Measurements from ENCODE around the gene ZBTB20.
A peak's percentile ranks its signal among the peaks of the same experiment; 100 is the strongest.
"Not testable (repeated sequence)": the region's sequence is repeated elsewhere in the genome, so short reads cannot be mapped to it uniquely, and the experiment has no call there.

The ZBTB20 gene

DNA sequence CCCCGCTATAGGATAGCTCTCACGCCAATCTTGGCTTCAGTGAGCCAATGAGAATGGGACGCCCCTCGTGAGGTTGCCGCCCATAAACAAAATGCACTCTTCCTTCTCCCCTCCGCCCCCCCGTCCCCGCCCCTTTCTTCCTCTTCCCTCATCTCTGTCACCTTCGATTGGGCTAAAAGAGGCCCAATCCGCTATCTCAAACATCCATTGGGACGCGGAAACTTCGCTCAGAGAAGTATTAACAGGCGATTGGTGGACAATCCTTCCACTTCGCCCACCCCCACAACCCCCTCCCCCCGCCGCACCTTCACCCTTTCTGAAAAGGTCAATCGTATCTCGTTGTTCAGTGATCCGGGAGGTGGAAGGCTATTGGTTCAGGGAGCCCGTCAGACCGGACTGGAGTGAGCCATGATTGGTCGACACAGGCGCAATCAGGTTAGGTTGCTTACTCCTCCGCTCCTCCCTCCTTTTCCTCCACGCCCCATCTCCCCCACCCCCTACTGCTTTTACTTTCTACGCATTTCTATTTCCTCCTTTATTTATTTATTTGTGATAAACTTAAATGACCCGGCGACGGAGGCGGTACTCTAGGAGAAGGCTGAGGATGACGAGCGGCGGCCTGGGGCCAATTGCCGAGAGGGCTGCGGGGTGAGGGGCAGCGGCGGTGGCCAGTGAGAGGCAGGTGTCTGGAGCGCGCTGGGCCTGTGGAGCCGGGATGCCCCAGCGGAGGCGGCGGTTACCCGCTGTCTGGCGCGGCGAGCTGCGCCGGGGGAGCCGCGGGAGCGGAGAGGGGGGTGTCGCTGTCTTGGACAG is 447 bp upstream of the ZBTB20 start:
- DNase-seq, result peak; percentile 94

DNA sequence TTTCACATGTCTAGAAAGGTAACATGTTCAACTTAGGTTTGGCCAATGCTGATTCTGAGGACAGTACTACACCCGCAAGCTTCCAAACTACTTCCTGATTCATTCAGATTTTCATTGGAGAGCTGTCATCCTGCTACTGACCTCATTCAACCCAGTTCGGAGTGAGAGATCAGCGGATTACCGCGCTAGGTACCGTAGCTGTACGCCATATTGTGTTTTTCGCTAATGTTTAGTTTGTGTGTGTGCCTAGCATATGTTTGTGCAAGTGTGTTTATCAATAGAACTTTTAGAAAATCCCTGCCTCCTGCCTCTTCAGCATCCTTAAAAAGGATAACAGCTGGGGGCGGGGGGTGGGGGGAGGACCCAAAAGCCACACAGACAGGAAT is 1.1 kb downstream of the ZBTB20 start:
- peak; percentile 37 for DNase-seq

GRCh38 chr3:115141033-115141757 is 5.9 kb downstream of the ZBTB20 start:
- DNase-seq, result no peak

- no peak for DNase-seq
These were observed 8.0 kb downstream of the ZBTB20 start for GRCh38 chr3:115139072-115139471.

- no peak for DNase-seq
These were observed 12.3 kb downstream of the ZBTB20 start for GRCh38 chr3:115134648-115135347.

DNA sequence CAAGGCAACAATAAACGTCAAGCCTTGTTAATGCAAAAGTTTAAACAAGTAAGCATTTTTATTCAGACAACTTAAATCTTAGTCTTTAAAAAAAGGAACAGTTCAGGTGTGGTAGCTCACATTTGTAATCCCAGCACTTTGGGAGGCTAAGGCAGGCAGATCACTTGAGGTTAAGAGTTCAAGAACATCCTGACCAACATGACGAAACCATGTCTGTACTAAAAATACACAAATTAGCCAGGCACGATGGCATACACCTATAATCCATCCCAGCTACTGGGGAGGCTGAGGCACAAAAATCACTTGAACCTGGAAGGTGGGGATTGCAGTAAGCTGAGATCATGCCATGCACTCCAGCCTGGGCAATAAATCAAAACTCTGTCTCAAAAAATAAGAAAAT is 19.9 kb downstream of the ZBTB20 start:
- no peak for DNase-seq

GRCh38 chr3:115120597-115120996 is 26.5 kb downstream of the ZBTB20 start:
- no peak for DNase-seq

DNA sequence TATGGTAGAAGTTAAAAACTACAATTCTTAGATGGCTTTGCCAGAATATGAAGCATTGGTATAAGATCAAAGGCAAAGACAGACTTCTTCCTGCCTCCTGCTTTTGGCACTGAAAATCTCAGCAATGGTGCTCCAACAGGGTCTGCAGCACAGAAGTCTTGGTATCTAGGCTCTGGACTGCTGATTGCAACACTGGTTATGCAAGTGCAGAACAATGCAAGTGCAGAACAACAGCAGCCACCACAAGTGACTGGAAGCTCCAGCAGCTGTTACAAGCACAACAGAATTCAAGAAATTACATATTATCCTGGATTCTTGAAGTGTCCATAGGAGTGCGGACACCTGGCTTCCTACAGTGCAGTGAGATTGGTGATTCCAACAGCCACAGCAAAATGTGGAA is 33.7 kb downstream of the ZBTB20 start:
- DNase-seq, result no peak

- DNase-seq, result no peak
These were observed 35.5 kb downstream of the ZBTB20 start for GRCh38 chr3:115111632-115112031.

GRCh38 chr3:115110830-115111229 is 36.3 kb downstream of the ZBTB20 start:
- DNase-seq, result no peak

- not testable (repeated sequence) for DNase-seq
These were observed 37.0 kb downstream of the ZBTB20 start for GRCh38 chr3:115110066-115110465.

DNA sequence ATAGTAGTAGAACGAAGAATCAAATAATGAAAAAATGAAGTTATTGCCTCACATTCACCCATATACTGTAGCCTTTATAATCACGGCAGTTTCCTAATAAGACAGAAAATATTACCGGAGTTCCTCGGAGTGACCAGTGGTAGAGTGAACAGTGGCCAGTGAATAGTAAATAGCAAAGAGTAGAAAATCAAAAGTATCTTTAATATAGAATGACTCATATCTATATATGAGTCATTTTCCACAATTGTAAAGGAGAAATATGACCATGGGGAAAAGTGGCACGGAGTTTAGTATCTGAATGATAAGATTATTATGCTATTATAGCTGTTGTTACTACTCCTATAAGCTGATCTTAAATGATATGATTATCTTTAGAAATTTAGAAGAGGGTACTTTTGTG is 38.5 kb downstream of the ZBTB20 start:
- no peak for DNase-seq

GRCh38 chr3:115102046-115102445 is 45.0 kb downstream of the ZBTB20 start:
- no peak for DNase-seq

- DNase-seq, result no peak
These were observed 46.3 kb downstream of the ZBTB20 start for GRCh38 chr3:115100806-115101205.

DNA sequence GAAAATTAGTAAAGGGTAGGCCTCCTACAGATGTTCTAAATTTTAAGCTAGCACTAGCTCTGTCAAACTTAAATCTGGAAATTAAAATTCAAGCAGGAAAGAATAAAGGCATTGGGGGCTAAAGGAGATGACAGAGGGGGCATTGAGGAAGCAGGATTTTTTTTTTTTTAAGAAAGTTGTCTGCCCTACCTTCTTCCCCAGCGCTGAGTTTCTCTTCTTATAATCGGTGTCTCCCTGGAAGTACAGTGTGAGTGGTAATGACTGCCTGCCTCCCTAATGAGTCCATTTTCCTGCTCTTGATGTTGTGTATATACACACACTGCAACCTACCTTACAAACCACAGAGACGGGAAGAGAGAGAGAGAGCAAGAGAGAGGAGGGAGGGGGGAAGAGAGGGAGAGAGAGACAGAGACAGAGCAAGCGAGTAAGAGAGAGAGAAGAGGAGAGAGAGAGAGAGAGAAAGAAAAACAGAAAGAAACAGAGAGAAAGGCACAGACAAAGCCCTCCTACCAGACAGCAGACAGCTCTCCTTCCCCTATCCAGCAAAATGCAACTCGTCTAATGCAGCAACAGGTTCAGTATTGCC is 47.0 kb downstream of the ZBTB20 start:
- DNase-seq, result no peak

GRCh38 chr3:115099134-115099985 is 47.7 kb downstream of the ZBTB20 start:
- DNase-seq, result no peak

DNA sequence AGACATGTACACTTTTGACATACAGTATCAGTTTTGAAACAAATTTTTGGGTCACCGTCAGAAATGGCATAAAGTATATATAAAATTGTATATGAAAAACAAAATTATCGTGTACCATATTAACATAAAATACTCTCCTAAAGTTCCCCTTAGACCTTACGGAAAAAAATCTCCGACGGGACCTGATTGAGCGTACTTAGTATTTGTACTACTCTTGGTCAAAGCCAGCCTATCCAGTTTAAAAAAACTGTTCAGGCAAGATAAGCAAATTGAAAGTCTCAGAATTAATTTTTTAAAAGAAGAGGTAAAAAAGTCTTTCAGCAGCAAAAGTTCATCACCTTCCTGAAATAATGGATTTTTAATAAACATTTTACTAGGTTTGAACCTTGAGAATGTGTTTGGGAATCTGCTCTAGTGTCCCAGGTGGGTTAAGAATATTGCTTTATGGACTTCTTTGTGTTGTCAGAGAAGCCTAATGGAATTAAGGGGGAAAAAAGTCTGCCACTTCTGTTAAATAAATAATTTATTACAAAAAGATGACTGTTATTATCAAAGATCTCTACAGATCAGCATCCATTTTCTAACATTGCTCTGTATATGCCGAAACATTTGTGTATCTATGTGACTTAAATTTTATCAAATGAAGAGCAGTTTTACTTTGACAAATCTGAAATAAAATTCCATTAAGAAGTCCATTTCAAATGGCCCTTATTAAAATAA is 48.6 kb downstream of the ZBTB20 start:
- DNase-seq, result no peak

DNA sequence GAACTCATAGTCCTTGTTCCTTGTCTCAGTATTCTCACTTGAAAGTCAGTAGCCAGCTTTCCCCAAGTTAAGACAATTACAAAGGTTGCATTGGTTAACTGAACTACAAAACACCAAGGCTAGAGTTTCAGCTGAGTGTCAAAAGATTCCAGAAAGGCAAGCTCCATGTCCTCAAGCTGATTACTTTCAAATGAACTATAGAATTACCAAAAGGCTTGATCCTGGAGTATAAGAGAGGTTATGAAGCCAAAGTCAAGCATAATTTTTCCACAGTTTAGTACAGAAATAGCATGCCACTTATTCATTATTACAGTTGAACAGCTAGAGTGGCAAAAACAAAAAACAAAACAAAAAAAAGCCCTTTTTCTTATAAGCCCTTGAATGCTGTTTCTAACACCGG is 51.9 kb downstream of the ZBTB20 start:
- no peak for DNase-seq

DNA sequence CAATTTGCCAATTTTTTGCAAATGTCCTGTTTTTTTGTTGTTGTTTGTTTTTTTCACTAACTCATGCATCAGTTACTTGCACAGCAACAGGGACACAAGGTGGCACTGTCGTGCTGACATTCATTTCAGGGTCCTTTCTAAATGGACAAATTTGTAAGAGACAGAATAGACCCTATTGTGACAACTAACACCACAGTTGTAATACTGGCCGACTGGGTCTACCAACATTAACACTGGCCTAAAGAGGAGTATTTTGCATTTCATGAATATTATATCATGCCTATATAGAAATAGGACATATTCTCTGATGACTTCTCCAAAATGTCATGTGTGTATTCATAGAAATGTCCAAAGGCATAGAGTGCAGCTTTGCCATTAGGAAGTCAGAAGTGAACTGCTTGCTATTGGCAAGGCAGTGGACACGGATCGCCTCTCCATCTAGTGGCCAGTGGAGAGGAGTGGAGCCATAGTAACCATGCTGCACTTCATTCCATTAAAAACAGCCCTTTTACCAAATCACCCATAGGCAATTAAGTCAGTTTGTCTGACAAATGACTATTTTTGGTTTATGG is 54.8 kb downstream of the ZBTB20 start:
- DNase-seq, result peak; percentile 62

- no peak for DNase-seq
These were observed 56.4 kb downstream of the ZBTB20 start for GRCh38 chr3:115090712-115091111.

DNA sequence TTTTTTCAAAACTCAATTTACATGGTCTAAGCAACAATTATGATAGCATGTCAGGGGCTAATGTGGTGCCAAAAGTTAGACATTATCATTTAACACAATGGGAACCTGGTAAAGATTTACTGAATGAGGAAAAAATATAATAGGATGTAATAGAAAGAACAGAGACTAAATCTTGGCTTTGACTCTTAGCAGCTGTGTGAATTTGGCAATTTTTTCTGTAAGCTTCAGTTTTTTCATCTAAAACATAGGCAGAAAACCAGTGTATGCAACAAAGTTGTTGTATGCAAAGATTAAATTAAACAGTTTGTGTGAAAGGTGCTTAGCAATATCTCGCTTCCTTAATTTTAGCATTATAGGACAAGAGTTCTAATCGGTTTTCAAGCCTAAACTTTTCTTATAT is 57.6 kb downstream of the ZBTB20 start:
- no peak for DNase-seq
